ENCODE data around the gene ALK.

ALK gene

DNA sequence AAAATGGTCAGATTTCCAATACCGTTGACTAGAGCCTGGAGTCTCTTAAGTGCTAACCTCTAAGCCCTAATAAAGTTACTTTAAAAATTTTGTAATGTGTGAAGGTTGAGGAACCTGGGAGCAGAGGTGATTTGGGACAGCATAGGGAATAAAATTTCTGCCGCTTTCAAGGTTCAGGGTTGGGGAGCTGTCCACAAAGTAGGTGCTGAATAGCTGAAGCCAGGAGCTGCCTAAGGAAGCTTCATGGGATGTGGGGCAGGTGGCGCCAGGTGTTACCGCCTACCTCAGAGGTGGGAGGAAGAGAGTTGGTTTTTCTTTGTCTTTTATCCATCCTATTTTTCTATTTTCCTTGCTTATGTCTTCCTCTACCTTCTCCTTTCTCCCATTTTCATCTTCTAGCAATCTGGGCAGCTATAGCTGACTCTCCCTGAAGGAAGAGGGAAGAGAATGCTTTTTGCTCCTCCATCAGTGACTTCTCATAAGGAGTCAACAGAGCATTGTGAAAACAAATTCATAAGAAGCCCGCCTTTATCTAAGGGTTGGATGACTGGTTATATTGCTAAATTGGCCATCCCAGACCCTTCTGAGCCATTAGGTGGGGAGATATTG is 627.5 kb downstream of the ALK start:
- H3K27me3 ChIP-seq, result no peaks in the 10 kb centered on the region
- no peaks in the 10 kb centered on the region for H3K9me3 ChIP-seq
- TF ChIP-seq Cebpa-rat (IDR thresholded peaks at IDR 0.05), result no peak
- H3K36me3 ChIP-seq, result no peaks in the 10 kb centered on the region
- H3K4me2 ChIP-seq, result no peak overlapping the region
- H4K20me1 ChIP-seq, result 0 out of 2 replicates have a peak, but pooled peaks cover 3% of the 10 kb centered on the region
- H3K27ac ChIP-seq, result no peak overlapping the region
- H3K4me3 ChIP-seq, result no peak overlapping the region
- H3K9ac ChIP-seq, result no peak overlapping the region
- peaks cover 13% of the 10 kb centered on the region for H3K4me1 ChIP-seq

DNA sequence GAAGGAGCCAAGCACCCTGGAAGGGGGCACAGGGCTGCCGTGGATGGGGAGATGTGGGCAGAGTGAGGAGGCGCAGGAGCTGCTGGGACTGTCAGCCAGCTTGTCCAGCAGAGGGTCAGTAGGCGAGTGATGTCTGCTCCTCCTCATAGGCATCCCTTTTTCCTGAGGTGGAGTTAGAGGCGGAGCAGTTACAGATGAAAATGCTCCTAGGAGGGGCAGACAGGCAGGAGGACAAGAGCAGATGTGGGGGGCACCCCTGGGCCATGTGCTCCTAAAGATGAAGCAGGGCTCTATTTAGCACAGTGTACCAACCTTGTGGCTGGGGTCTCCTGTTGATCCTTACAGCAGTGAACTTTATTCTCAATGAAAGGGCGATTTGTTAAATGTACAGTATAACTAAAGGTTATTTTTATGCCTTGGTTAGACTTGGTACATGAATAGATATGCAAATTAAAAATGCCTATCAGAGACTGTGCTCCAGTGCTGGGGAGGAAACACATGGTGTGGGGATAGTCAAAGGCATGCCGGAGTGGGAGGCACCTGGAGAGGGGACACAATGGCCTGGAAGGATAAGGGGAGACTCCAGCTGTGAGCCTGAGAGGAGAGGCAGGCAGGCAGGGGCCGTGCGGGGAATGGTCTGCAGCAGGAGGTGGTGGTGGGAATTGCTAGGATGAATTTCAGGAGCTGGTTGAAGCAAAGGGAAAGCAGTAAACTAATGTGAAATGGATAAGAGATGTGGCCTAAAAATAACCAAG is 630.9 kb downstream of the ALK start:
- 0 out of 2 replicates have a peak, but pooled peaks cover 3% of the 10 kb centered on the region for H4K20me1 ChIP-seq
- H3K36me3 ChIP-seq, result no peaks in the 10 kb centered on the region
- no peak for TF ChIP-seq Cebpa-rat (IDR thresholded peaks at IDR 0.05)
- no peaks in the 10 kb centered on the region for H3K27me3 ChIP-seq
- no peak overlapping the region for H3K9ac ChIP-seq
- H3K27ac ChIP-seq, result no peak overlapping the region
- no peaks in the 10 kb centered on the region for H3K9me3 ChIP-seq
- H3K4me1 ChIP-seq, result peaks cover 13% of the 10 kb centered on the region
- peak overlapping the region; percentile 52 for H3K4me2 ChIP-seq
- no peak overlapping the region for H3K4me3 ChIP-seq

DNA sequence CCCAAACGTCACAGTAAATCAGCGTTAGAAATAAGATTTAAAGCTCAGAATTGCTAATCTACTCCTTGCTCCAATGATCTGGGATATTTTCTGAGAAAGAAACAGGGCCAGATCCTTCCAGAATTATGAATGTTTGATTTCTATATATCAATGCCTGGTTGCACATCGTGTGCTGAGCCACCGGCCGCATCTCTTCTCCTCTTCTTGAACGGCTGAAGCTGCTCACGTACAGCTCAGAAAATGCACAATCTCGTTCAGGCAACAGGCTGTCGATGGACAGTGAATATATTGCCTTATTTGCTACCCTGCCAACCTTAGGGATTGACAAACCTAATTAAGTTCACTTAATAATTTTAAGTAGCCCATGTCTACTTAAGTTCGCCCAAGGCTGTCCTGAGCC is 636.7 kb downstream of the ALK start:
- no peak overlapping the region for H3K4me3 ChIP-seq
- no peak overlapping the region for H3K9ac ChIP-seq
- no peak overlapping the region for H3K27ac ChIP-seq
- TF ChIP-seq Cebpa-rat (IDR thresholded peaks at IDR 0.05), result no peak
- no peaks in the 10 kb centered on the region for H4K20me1 ChIP-seq
- no peaks in the 10 kb centered on the region for H3K36me3 ChIP-seq
- H3K9me3 ChIP-seq, result no peaks in the 10 kb centered on the region
- no peaks in the 10 kb centered on the region for H3K27me3 ChIP-seq
- H3K4me2 ChIP-seq, result no peak overlapping the region
- peaks cover 10% of the 10 kb centered on the region for H3K4me1 ChIP-seq

- TF ChIP-seq Cebpa-rat (IDR thresholded peaks at IDR 0.05), result no peak
- no peaks in the 10 kb centered on the region for H3K9me3 ChIP-seq
- H3K27ac ChIP-seq, result no peak overlapping the region
- H4K20me1 ChIP-seq, result no peaks in the 10 kb centered on the region
- no peaks in the 10 kb centered on the region for H3K27me3 ChIP-seq
- no peaks in the 10 kb centered on the region for H3K36me3 ChIP-seq
- no peak overlapping the region for H3K4me3 ChIP-seq
- H3K4me1 ChIP-seq, result peaks cover 8% of the 10 kb centered on the region
- no peak overlapping the region for H3K4me2 ChIP-seq
- no peak overlapping the region for H3K9ac ChIP-seq
Measured at GRCh38 chr2:29281916-29282247, 639.5 kb downstream of the ALK start.

DNA sequence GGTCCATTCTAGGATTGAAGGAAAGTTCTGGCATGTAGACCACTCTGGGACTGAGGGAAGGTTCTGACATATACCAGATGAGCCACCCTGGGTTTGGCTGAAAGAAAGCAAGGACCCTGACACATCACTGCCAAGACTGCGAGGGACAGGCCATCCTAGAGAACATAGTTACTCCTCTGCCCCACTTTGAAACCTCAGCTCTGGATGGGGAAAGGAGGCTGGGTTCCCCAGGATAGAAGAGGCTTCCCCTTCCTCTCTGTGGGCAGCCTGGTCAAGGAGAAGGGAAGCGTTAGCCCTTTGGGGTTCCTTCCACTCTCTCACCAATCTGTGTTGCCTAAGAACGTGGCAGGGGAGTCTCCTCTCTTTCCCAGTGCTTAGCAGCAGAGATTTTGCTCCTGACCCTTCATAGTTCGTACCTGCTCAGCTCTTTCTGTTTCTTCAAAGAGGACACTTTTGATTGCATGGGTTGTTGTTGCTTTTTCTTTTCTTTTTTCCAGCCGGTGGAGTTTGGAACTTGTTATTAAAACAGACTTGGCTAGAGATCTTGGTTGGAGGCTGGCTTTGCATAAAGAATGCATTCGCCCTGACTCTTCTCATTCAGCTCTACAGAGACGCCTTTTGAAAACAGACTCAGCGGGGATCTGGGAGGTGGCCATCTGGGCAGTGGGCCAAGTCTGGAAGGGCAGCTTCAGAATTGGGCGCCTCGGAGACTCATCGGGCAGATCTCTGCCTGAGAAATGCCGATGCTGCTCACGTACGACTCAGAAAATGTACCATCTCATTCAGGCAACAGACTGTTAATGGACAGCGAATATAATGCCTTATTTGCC is 640.1 kb downstream of the ALK start:
- peaks cover 8% of the 10 kb centered on the region for H3K4me1 ChIP-seq
- no peaks in the 10 kb centered on the region for H3K27me3 ChIP-seq
- no peak overlapping the region for H3K4me3 ChIP-seq
- H3K27ac ChIP-seq, result no peak overlapping the region
- H4K20me1 ChIP-seq, result no peaks in the 10 kb centered on the region
- no peaks in the 10 kb centered on the region for H3K36me3 ChIP-seq
- TF ChIP-seq Cebpa-rat (IDR thresholded peaks at IDR 0.05), result no peak
- no peak overlapping the region for H3K9ac ChIP-seq
- no peaks in the 10 kb centered on the region for H3K9me3 ChIP-seq
- H3K4me2 ChIP-seq, result no peak overlapping the region

- Histone ChIP-seq H3K9me3 (no peaks in the 10 kb centered on the region), H3K9ac (no peak overlapping the region), H3K36me3 (no peaks in the 10 kb centered on the region), H4K20me1 (no peaks in the 10 kb centered on the region), H3K27ac (no peak overlapping the region), H3K4me2 (no peak overlapping the region), H3K27me3 (no peaks in the 10 kb centered on the region), H3K4me1 (peaks cover 8% of the 10 kb centered on the region), H3K4me3 (no peak overlapping the region)
- no peak for TF ChIP-seq Cebpa-rat (IDR thresholded peaks at IDR 0.05)
Measured at GRCh38 chr2:29278966-29279365, 642.4 kb downstream of the ALK start.

- Histone ChIP-seq H3K27ac (no peak overlapping the region), H3K4me3 (no peak overlapping the region), H3K9ac (no peak overlapping the region), H3K27me3 (no peaks in the 10 kb centered on the region), H4K20me1 (no peaks in the 10 kb centered on the region), H3K4me2 (no peak overlapping the region), H3K9me3 (no peaks in the 10 kb centered on the region), H3K4me1 (0 out of 2 replicates have a peak, but pooled peaks cover 6% of the 10 kb centered on the region), H3K36me3 (no peaks in the 10 kb centered on the region)
- TF ChIP-seq Cebpa-rat (IDR thresholded peaks at IDR 0.05), result no peak
Measured at GRCh38 chr2:29276151-29276550, 645.2 kb downstream of the ALK start.

GRCh38 chr2:29275186-29275585 is 646.2 kb downstream of the ALK start:
- no peaks in the 10 kb centered on the region for H3K9me3 ChIP-seq
- H3K4me3 ChIP-seq, result no peak overlapping the region
- no peak for TF ChIP-seq Cebpa-rat (IDR thresholded peaks at IDR 0.05)
- H3K27ac ChIP-seq, result no peak overlapping the region
- H3K4me1 ChIP-seq, result 0 out of 2 replicates have a peak, but pooled peaks cover 6% of the 10 kb centered on the region
- no peaks in the 10 kb centered on the region for H3K36me3 ChIP-seq
- H3K27me3 ChIP-seq, result no peaks in the 10 kb centered on the region
- H4K20me1 ChIP-seq, result no peaks in the 10 kb centered on the region
- no peak overlapping the region for H3K4me2 ChIP-seq
- no peak overlapping the region for H3K9ac ChIP-seq

DNA sequence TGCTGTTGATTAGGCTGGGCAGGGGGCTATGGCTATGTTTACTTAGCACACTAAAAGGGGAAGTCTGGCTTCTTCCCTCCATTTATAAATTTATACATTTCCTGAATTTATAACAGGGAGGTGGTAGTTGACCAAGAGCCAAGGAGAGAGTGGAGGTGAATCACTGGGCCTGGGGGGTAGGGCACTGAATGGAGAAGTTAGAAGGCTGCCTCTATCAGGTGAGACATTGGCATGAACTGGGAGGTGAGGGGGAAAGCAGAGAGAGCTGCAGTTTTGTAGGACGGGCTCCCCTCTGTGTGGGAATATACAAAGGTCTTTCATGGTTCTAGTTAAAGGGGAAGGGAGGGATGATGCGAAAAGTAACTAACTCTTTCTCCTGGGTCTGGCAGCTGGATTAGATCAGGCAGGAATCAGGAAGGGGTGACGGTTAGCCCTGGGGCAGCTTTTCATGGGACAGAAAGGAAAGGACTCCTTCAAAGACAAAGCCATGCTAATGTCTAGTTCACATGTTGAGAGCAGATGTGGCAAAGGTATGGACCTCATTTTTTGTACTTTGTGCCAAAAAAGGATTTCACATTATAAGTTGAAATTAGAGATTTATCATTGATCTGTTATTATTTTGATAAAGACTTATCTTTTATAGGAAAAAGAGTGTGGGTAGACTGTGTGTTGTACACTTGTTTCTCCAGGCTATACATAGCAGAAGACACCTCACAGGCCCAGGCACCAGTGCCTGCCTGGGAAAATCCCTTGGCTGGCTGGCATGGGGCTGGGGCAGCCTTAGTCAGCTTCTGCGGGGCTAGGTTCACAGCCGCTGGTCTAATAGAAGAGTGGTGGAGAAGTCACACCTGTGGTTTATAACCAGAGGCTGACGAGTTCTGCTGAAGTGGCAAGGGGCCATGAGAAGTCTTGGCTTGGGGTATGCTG is 647.4 kb downstream of the ALK start:
- no peaks in the 10 kb centered on the region for H3K9me3 ChIP-seq
- no peaks in the 10 kb centered on the region for H4K20me1 ChIP-seq
- H3K36me3 ChIP-seq, result no peaks in the 10 kb centered on the region
- H3K27ac ChIP-seq, result no peak overlapping the region
- H3K4me1 ChIP-seq, result peaks cover 15% of the 10 kb centered on the region
- no peak for TF ChIP-seq Cebpa-rat (IDR thresholded peaks at IDR 0.05)
- H3K27me3 ChIP-seq, result no peaks in the 10 kb centered on the region
- no peak overlapping the region; the same call in 1 of the 2 replicates for H3K4me2 ChIP-seq
- no peak overlapping the region for H3K9ac ChIP-seq
- no peak overlapping the region for H3K4me3 ChIP-seq

All from BLaER1 (cell line).